Gastroesophageal sphincter (tissue), 4 donors: ENCODE data around the gene NEU3. TPM values are rescaled to one million over a fixed set of nuclear protein-coding genes. Genes with fewer than 3 reads are reported as not detected.

ENCODE experiments used
- ATAC-seq: fragments of 150-250 bp; one replicate; pipeline ENCODE4 v1.9.1; 2016; ENCODE audit warnings: mild to moderate bottlenecking, moderate library complexity
- H3K27ac ChIP-seq, 4 donors: fragments of 200-600 bp; sonication (generic) in 3 of 4; 1 replicate in 3 of 4; 2 replicates in 1 of 4; pipeline ENCODE4 v1.5.1; 2016 to 2019
- H3K27me3 ChIP-seq: fragments of 200-600 bp; sonication (generic); one replicate; pipeline ENCODE4 v1.5.1; 2019
- H3K36me3 ChIP-seq, 2 donors: fragments of 200-600 bp; sonication (generic); one replicate each; pipeline ENCODE4 v1.5.1; 2019; ENCODE audit warnings: control low read depth in 1 of 2
- H3K4me1 ChIP-seq, 3 donors: fragments of 200-600 bp; sonication (generic); 1 replicate in 2 of 3; 2 replicates in 1 of 3; pipeline ENCODE4 v1.5.1; 2016 to 2019; ENCODE audit warnings: control low read depth in 2 of 3
- H3K4me3 ChIP-seq, 2 donors: fragments of 200-600 bp; sonication (generic); one replicate each; pipeline ENCODE4 v1.5.1; 2019; ENCODE audit warnings: mild to moderate bottlenecking in 1 of 2, moderate library complexity in 1 of 2
- H3K9me3 ChIP-seq, 3 donors: fragments of 200-600 bp; sonication (generic); one replicate each; pipeline ENCODE4 v1.5.1; 2017 to 2019; ENCODE audit warnings: control low read depth in 2 of 3
- CTCF ChIP-seq, 4 experiments: fragments of 200-600 bp in 2 of 4; fragments of 450-650 bp in 2 of 4; sonication (generic) in 1 of 4; IDR thresholded peaks; one replicate each; pipeline ENCODE4 v1.5.1; 2017 to 2019; ENCODE audit warnings: antibody characterized with exemption in 4 of 4, mild to moderate bottlenecking in 2 of 4, moderate library complexity in 2 of 4
- EP300 ChIP-seq: sonication (generic); formaldehyde crosslinking; IDR thresholded peaks from one replicate; pipeline ENCODE4 v1.6.1; 2017; ENCODE audit warnings: antibody characterized with exemption, mild to moderate bottlenecking
- POLR2A ChIP-seq, 2 donors: fragments of 450-650 bp; IDR thresholded peaks; one replicate each; pipeline ENCODE4 v1.6.1; 2017; ENCODE audit warnings: antibody characterized with exemption in 2 of 2, mild to moderate bottlenecking in 2 of 2, moderate library complexity in 1 of 2
- POLR2AphosphoS5 ChIP-seq: sonication (generic); formaldehyde crosslinking; IDR thresholded peaks from one replicate; pipeline ENCODE4 v1.6.1; 2017; ENCODE audit warnings: antibody characterized with exemption
- WGBS, 2 donors: methylation state at CpG; one replicate each; pipeline ENCODE4 v1.1.5; 2018; ENCODE audit warnings: low coverage in 1 of 2; 5-methylcytosine and 5-hydroxymethylcytosine counted together
- total RNA-seq, 4 donors: library from RNA; depleted of rRNA; stranded (reverse); fragments of >200 nt; gene quantifications; one replicate each; pipeline ENCODE4 v1.1.0, GENCODE V29; 2016

The NEU3 gene
- total RNA-seq, 4 donors from 2014 or later: 4.1 to 7.5 (median 6.0) TPM

GRCh38 chr11:75032550-75032935, 43.8 kb downstream of the NEU3 start:
- H3K36me3 ChIP-seq: no peaks in the 10 kb centered on the region
- ATAC-seq: no peak
- WGBS, 2 donors: 63% methylated on average over 2 of the region's 3 CpGs; no CpG with 5 or more reads in 1 of the 2 donors
- no peak overlapping the region for H3K27ac ChIP-seq
- H3K9me3 ChIP-seq: no peaks in the 10 kb centered on the region
- no peak overlapping the region for H3K4me3 ChIP-seq
- no peaks in the 10 kb centered on the region for H3K4me1 ChIP-seq
- peaks cover 9% of the 10 kb centered on the region for H3K27me3 ChIP-seq
- TF ChIP-seq CTCF (IDR thresholded peaks at IDR 0.05): no peak
- TF ChIP-seq POLR2AphosphoS5: no peak
- TF ChIP-seq EP300: no peak
- TF ChIP-seq POLR2A (IDR thresholded peaks at IDR 0.05): no peak

GRCh38 chr11:75033916-75034315, 45.2 kb downstream of the NEU3 start:
- H3K4me3 ChIP-seq: no peak overlapping the region
- no peaks in the 10 kb centered on the region for H3K36me3 ChIP-seq
- WGBS, 2 donors: 100% methylated on average over 1 of the region's 3 CpGs; no CpG with 5 or more reads in 1 of the 2 donors
- ATAC-seq: no peak
- H3K4me1 ChIP-seq: no peaks in the 10 kb centered on the region
- no peak overlapping the region for H3K27ac ChIP-seq
- no peaks in the 10 kb centered on the region for H3K9me3 ChIP-seq
- peaks cover 9% of the 10 kb centered on the region for H3K27me3 ChIP-seq
- TF ChIP-seq POLR2A (IDR thresholded peaks at IDR 0.05) (no peak), POLR2AphosphoS5 (no peak), EP300 (no peak), CTCF (IDR thresholded peaks at IDR 0.05) (no peak)

GRCh38 chr11:75035256-75035655, 46.5 kb downstream of the NEU3 start:
- Histone ChIP-seq H3K27me3 (no peaks in the 10 kb centered on the region), H3K9me3 (no peaks in the 10 kb centered on the region), H3K27ac (no peak overlapping the region), H3K36me3 (no peaks in the 10 kb centered on the region), H3K4me3 (no peak overlapping the region), H3K4me1 (no peaks in the 10 kb centered on the region)
- WGBS, 2 donors: 83 to 94% methylated on average over 1 to 5 of the region's 5 CpGs
- ATAC-seq: no peak
- TF ChIP-seq POLR2A (IDR thresholded peaks at IDR 0.05) (no peak), POLR2AphosphoS5 (no peak)

GRCh38 chr11:75035911-75036565, 47.3 kb downstream of the NEU3 start:
- ATAC-seq: no peak
- 93 to 100% methylated on average over 2 of the region's 3 CpGs for WGBS, 2 donors
- TF ChIP-seq POLR2A (IDR thresholded peaks at IDR 0.05): no peak
- TF ChIP-seq POLR2AphosphoS5: no peak
- no peak for TF ChIP-seq CTCF (IDR thresholded peaks at IDR 0.05)
- TF ChIP-seq EP300: no peak
- Histone ChIP-seq H3K4me1 (no peaks in the 10 kb centered on the region), H3K9me3 (no peaks in the 10 kb centered on the region), H3K27ac (no peak overlapping the region), H3K36me3 (no peaks in the 10 kb centered on the region), H3K27me3 (no peaks in the 10 kb centered on the region), H3K4me3 (no peak overlapping the region)

GRCh38 chr11:75040167-75040770, 51.5 kb downstream of the NEU3 start:
- Histone ChIP-seq H3K4me3 (no peak overlapping the region), H3K27ac (no peak overlapping the region), H3K27me3 (no peaks in the 10 kb centered on the region), H3K4me1 (no peaks in the 10 kb centered on the region), H3K36me3 (no peaks in the 10 kb centered on the region), H3K9me3 (no peaks in the 10 kb centered on the region)
- TF ChIP-seq CTCF (IDR thresholded peaks at IDR 0.05): no peak
- TF ChIP-seq POLR2A (IDR thresholded peaks at IDR 0.05): no peak
- TF ChIP-seq EP300: no peak
- TF ChIP-seq POLR2AphosphoS5: no peak
- ATAC-seq: no peak
- 86 to 92% methylated on average over 4 to 6 of the region's 11 CpGs for WGBS, 2 donors
